ENCODE measurements around the gene TNNT1. TPM values are rescaled to one million over a fixed set of nuclear protein-coding genes. Genes with fewer than 3 reads are reported as not detected.

TNNT1 gene
- polyA plus RNA-seq, 1 donor: 516 TPM

- DNase-seq: no peak
Measured at GRCh38 chr19:55141696-55142095, 7.3 kb downstream of the TNNT1 start.

DNA sequence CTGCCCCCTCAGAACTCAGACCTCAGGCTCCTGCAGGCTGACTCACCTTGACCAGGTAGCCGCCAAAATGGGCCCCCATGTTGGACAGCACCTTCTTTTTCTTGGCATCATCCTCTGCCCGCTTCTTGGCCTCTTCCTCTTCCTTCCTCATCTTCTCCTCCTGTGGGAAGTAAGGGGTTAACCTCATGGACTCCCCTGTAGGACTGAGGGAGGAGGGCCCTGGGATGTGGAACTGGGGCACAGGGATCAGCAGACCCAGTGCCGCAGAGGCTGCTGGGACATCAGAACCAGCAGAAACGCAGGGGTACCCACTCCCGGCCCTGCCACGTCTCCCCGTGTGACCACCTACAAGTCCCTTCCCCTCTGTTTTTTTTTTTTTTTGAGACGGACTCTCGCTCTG lies 11.1 kb downstream of the TNNT1 start:
- no peak for DNase-seq

- no peak for DNase-seq
Measured at GRCh38 chr19:55136399-55137102, 12.5 kb downstream of the TNNT1 start.

- DNase-seq: no peak
Measured at GRCh38 chr19:55134736-55135135, 14.3 kb downstream of the TNNT1 start.

GRCh38 chr19:55133639-55134444 lies 15.2 kb downstream of the TNNT1 start:
- DNase-seq: no peak

DNA sequence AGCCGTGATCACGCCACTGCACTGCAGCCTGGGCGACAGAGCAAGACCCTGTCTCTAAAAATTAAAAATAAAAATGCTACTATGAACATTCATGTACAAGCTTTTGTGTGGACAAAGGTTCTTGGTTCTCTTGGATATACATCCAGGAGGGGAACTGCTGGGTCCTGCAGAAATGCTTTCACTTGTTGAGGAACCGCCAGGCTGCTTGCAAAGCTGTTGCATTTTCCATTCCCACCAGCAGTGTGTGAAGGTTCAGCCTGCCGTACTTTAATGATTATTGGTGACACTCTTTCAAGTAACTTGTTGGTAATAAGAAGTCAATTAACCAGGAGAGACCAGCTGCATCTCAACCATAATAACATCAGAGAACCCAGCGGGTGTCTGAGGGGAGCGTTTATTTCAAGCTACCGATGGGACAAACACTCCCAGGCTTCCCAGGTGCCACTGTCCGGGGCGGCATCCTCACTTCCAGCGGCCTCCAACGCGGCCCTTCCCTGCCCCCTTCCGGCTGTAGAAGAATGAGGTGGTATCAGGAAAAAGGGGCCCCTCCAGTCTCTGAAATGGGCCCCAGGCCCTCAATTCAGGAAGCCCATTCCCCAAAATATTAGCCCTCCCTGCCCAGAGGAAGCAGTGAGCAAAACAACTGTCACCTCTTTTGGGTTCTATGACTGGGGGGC lies 16.4 kb downstream of the TNNT1 start:
- no peak for DNase-seq

DNA sequence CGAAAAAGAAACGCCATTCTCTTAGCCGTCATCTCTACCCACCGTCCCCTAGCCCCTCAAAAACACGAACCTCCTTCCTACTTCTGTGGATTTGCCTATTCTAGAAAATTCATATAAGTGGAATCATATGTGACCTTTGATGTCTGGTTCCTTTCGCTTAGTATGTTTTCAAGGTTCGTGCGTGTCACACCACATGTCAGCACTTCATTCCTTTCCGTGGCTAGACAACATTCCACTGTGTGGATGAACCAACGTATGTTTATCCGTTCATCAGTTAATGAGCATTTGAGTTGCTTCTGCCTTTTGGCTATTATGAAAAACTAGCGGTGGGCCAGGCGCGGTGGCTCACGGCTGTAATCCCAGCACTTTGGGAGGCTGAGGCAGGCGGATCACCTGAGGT lies 17.6 kb downstream of the TNNT1 start:
- DNase-seq: no peak

- no peak for DNase-seq
Measured at GRCh38 chr19:55119053-55119452, 30.0 kb downstream of the TNNT1 start.

DNA sequence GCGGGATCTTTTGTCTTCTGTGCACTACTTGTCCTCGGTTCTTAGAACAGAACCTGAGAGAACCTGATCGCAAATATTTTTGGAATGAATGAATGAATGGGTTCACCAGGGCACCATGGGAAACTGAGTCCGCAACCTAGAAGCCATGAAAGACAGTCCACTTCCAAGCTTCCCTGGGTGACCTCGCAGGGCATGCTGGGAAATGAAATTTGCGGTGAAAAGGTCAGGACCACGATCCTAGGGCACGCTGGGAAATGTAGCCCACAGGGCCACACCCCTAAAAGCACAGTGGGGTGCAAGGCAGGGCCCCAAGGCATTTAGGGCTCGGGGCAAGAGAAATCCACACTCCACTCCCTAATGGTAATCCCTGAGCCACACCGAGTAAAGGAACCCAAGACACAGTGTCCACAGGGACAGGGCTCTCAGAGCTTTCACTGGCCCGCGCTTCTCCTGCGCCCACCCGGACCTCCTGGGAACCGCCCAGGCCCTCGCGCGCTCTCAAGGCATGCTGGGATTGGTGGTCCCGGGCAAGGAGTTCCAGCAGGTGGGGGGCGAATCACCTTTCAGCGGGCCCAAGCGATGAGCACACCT lies 30.5 kb downstream of the TNNT1 start:
- DNase-seq: no peak

DNA sequence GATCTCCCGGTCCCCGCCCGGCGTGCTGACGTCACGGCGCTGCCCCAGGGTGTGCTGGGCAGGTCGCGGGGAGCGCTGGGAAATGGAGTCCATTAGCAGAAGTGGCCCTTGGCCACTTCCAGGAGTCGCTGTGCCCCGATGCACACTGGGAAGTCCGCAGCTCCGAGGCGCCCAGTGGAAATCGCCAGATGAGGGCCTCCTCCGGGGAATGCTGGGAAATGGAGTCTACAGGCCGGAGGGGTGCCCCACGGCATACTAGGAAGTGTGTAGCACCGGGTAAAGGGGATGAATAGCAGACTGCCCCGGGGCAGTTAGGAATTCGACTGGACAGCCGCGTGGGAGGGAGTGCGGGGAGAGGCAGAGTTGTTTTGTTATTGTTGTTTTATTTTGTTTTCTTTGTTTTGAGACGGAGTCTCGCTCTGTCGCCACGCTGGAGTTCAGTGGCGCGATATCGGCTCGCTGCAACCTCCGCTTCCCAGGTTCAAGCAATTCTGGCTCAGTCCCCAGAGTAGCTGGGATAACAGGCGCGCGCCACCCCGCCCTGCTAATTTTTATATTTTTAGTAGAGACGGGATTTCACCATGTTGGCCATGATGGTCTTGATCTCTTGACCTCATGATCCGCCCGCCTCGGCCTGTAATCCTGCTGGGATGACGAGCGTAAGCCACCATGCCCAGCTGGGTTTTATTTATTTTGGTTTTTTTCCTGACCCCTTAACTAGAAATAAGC lies 31.2 kb downstream of the TNNT1 start:
- peak; percentile 100 for DNase-seq

- no peak for DNase-seq
Measured at GRCh38 chr19:55116859-55117662, 31.9 kb downstream of the TNNT1 start, which contains the start of gene PPP1R12C. PPP1R12C (minus strand) TSS chr19:55117637; CDS start chr19:55117543, 94 bp downstream.

DNA sequence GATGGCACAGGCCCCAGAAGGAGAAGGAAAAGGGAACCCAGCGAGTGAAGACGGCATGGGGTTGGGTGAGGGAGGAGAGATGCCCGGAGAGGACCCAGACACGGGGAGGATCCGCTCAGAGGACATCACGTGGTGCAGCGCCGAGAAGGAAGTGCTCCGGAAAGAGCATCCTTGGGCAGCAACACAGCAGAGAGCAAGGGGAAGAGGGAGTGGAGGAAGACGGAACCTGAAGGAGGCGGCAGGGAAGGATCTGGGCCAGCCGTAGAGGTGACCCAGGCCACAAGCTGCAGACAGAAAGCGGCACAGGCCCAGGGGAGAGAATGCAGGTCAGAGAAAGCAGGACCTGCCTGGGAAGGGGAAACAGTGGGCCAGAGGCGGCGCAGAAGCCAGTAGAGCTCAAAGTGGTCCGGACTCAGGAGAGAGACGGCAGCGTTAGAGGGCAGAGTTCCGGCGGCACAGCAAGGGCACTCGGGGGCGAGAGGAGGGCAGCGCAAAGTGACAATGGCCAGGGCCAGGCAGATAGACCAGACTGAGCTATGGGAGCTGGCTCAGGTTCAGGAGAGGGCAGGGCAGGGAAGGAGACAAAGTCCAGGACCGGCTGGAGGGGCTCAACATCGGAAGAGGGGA lies 32.7 kb downstream of the TNNT1 start:
- DNase-seq: peak; percentile 76

DNA sequence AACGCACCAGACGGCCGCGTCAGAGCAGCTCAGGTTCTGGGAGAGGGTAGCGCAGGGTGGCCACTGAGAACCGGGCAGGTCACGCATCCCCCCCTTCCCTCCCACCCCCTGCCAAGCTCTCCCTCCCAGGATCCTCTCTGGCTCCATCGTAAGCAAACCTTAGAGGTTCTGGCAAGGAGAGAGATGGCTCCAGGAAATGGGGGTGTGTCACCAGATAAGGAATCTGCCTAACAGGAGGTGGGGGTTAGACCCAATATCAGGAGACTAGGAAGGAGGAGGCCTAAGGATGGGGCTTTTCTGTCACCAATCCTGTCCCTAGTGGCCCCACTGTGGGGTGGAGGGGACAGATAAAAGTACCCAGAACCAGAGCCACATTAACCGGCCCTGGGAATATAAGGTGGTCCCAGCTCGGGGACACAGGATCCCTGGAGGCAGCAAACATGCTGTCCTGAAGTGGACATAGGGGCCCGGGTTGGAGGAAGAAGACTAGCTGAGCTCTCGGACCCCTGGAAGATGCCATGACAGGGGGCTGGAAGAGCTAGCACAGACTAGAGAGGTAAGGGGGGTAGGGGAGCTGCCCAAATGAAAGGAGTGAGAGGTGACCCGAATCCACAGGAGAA lies 33.5 kb downstream of the TNNT1 start:
- DNase-seq: no peak

GRCh38 chr19:55114566-55115145 lies 34.4 kb downstream of the TNNT1 start:
- no peak for DNase-seq

DNA sequence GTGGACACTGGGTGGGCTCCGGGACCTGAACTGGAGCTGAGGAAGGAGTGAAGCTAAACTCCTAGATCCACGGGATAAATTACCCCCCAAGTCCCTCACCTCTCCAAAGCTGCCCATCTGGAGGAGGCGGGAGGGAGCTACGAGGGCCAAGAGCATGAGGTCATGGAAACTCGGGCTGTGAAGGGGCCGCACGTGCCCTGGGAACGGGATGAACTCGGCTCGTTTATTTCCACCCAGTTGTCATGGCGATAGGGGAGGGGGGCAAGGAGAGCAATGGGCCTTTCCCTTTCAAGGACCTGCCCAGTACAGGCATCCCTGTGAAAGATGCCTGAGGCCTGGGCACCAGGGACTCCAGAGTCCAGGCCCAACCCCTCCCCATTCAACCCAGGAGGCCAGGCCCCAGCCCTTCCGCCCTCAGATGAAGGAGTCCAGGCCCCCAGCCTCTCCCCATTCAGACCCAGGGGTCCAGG lies 35.4 kb downstream of the TNNT1 start:
- peak; percentile 96 for DNase-seq

DNA sequence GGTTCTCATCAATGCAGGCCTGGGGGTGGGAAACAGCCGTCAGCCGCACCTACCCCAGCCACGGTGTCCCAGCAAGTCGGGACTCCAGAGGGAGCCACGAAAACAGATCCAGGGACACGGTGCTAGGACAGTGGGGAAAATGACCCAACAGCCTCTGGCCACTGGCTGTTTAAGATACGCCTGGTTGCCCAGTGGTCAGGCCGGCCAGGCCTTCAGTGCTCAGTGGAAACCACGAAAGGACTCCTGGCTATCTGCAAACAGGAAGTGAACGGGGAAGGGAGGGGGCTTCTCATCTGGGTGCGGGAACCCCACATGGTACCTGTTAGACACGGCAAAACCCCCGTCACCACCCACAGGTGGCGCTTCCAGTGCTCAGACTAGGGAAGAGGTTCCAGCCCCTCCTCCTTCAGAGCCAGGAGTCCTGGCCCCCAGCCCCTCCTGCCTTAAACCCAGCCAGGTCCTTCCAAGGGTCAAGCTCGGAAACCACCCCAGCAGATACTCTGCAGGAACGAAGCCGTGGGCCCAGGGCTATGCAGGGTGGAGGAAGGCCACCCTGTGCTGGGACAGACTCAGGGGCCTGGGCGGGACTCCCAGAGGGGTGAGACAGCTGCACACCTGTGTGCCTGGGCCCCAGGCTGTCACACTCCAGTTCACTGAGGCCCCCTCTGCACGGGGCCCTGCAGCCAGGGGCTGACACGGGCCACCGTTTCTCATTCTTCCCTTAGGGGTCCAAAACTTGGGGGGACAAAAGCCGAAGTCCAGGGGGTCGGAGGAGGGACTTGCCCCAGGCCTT lies 36.0 kb downstream of the TNNT1 start:
- no peak for DNase-seq

DNA sequence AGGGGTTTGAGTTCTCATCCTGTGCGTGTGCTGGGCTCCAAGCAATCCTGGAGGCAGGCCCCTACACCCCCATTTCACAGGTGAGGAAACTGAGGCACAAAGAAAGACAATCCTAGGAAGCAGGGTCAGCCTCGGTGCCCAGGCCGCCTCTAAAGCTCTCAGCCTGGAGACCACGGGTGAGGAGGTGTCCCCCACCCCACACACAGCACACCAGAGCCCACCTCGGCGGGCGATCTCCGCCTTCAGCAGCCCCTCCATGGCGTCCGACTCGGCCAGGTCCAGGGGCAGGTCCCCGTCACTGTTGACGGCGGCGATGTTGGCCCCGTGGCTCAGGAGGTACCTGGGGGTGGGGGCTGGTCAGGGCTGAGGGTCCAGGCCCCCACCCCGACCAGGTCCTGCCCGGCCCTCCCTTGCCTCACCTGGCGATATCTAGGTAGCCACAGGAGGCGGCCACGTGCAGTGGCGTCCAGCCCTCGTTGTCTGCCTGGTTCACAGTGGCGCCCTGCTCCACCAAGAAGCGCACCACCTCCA lies 36.7 kb downstream of the TNNT1 start:
- DNase-seq: no peak

DNA sequence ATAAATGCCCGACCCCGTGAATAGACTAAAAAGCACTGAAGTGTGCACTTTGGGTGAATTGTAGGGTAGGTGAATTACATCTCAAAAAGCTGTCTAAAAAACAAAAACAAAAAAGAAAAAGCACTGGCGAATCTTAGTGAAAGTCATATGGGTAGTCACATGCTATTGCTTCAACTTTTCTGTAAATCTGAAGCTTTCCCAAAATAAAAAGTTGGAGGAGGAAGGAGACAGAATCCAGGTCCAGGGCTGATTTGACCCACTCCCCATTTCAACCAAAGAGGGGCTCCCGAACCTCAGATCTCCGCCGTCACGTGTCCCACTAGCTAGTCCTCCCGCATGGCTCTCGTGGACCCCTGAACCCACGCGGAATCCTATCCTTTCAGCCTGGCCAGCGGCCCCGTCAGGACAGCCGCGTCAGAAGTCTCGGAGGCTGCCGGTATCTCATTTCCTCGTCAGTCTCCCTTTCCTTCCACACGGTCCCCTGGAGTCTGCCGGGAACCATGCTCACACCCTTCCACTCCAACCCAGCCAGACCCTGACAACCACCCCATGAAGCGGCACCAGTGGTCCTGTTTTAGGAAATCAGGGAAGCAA lies 37.7 kb downstream of the TNNT1 start:
- no peak for DNase-seq

Measured in hindlimb muscle (tissue), 1 donor.